OCI-LY1 (cell line): ENCODE data around the gene CDYL2.

ENCODE experiments used
- EZH2 ChIP-seq: fragments of 200-600 bp; sonication (generic), shearing (Covaris generic); IDR thresholded peaks from 2 replicates; pipeline ENCODE4 v1.8.0; 2017; ENCODE audit warnings: borderline replicate concordance, mixed run types, mild to moderate bottlenecking, antibody characterized with exemption, low read length, moderate library complexity, mixed read lengths
- TF ChIP-seq, protein P1 (sequence below): fragments of 200-600 bp; sonication (generic), shearing (Covaris generic); IDR thresholded peaks from 2 replicates; pipeline ENCODE4 v1.5.1; 2017; ENCODE audit warnings: mild to moderate bottlenecking, antibody characterized with exemption, low read length, moderate library complexity, mixed read lengths

DNA sequence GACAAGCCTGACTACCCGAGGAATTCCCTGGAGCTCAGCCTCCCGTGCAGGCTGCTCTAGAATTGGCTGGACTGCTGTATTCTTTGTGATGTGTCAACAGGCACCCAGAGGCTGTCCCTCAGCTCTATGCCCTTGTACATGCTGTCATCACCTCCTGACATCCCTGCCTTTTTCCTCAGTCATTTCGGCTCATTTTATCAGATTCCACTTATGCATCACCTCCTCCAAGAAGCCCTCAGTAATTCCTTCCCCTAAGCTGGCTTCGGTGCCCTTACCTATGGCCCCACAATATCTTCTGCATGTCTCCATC lies 137.2 kb downstream of the CDYL2 start:
- TF ChIP-seq, protein P1, sequence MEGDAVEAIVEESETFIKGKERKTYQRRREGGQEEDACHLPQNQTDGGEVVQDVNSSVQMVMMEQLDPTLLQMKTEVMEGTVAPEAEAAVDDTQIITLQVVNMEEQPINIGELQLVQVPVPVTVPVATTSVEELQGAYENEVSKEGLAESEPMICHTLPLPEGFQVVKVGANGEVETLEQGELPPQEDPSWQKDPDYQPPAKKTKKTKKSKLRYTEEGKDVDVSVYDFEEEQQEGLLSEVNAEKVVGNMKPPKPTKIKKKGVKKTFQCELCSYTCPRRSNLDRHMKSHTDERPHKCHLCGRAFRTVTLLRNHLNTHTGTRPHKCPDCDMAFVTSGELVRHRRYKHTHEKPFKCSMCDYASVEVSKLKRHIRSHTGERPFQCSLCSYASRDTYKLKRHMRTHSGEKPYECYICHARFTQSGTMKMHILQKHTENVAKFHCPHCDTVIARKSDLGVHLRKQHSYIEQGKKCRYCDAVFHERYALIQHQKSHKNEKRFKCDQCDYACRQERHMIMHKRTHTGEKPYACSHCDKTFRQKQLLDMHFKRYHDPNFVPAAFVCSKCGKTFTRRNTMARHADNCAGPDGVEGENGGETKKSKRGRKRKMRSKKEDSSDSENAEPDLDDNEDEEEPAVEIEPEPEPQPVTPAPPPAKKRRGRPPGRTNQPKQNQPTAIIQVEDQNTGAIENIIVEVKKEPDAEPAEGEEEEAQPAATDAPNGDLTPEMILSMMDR, result no peak
- TF ChIP-seq EZH2, result no peak
